Muscle of back (tissue), 11 donors: ENCODE data around the gene IL1B. TPM values are rescaled to one million over a fixed set of nuclear protein-coding genes. Genes with fewer than 3 reads are reported as not detected.
"Not testable (repeated sequence)": the region's sequence is repeated elsewhere in the genome, so short reads cannot be mapped to it uniquely, and the experiment has no call there.

Experiments
- DNase-seq, 3 donors: peaks; one replicate each; pipeline versions ENCODE4 v3.0.0 to v3.0.0-alpha.2; 2013
- polyA plus RNA-seq, 10 donors: library from polyadenylated mRNA; unstranded; fragments of 120-200 nt; gene quantifications; one replicate each; pipeline ENCODE4 v1.2.1, GENCODE V29; 2013; ENCODE audit not compliant: insufficient read length in 10 of 10

IL1B gene
- polyA plus RNA-seq, 10 donors, result 0.34 to 4.9 (median 0.59) TPM; not detected in 1

DNA sequence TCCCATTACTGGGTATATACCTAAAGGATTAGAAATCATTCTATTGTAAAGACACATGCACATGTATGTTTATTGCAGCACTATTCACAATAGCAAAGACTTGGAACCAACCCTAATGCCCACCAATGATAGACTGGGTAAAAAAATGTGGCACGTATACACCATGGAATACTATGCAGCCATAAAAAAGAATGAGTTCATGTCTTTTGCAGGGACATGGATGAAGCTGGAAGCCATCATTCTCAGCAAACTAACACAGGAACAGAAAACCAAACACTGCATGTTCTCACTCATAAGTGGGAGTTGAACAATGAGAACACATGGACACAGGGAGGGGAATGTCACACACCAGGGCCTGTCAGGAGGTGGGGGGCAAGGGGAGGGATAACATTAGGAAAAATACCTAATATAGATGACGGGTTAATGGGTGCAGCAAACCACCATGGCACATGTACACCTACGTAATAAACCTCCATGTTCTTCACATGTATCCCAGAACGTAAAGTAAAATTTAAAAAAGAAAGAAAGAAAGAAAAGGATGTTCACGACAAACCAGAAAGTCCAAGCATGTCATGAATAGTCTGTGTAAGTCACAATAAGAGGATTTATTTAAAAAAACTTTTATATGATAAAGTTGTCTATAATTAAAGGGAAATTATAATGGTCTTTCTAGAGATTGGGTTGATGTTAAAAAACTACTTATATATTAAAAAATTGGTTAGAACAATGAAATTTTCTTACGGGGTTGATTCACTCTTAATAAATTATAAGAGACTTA lies 23.0 kb upstream of the IL1B start:
- not testable (repeated sequence) for DNase-seq

DNA sequence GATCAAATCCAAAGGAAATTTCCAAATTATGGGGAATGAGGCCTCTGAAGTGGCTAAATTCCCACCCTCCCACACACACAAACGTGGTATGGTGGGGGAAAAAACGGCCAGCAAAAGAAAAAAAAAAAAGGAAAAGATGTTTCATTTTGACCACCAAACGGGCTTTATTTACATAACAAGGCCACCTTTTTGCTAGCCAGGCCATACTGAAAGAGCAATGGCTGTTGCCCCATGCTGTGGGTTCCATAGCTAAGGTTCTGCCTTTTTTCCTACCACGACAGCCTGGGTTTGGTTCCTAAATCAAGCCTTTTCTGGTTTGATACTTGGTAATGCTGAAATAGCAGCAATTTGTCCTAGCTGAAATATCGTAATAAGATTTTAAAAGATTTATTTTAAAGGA lies 14.0 kb upstream of the IL1B start:
- no peak for DNase-seq

DNA sequence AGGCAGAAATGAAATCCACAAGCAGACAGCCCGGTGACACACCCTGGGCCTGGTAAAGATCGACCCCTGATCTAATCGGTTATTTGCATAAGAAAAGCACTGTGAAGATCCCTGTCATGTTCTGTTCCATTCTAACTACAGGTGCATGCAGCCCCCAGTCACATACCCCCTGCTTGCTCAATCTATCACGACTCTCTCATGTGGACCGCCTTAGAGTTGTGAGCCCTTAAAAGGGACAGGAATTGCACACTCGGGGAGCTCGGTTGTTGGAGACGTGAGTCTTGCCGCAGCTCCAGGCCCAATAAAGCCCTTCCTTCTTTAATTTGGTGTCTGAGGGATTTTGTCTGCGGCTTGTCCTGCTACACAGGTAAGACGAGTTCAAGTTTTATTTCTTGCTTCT lies 13.4 kb upstream of the IL1B start:
- DNase-seq, result no peak

GRCh38 chr2:112848833-112849232 lies 12.3 kb upstream of the IL1B start:
- no peak for DNase-seq

DNA sequence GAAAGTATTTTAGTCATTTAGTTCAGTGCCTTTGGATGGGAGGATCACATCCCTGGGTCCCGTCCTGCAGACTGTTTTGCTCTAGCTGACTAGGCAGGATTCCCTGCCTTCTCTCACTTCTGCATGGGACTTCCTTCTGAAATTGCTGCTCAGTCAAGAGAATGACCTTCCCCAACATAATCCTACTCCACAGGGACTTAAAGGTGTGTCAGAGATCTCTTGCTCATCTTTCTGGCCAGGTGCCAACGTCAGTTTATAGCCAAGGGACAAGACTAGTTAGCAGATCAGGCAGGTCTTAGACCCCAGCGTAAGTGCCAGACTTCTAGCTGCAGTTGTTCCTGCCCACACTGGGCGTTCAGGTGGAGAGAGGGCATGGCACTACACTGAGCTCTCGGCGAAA lies 9.5 kb upstream of the IL1B start:
- no peak for DNase-seq

DNA sequence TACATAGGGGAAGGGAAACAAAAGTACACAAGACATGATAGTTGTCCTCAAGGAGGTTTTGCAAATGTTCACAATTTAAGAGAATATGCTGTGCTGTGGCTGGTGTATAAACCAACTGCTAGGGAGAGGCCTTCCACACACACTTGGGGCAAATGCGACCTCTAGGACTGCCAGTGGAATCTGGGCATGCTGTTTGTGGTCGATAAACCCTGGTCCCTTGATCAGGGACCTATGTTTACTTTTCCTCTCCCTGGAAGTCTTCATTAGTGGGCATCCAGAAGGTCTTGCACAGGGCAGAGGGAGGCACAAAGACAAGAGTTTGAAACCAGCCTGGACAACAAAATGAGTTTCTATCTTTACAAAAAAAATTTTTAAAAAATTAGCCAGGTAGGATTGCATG lies 7.3 kb upstream of the IL1B start:
- no peak for DNase-seq

DNA sequence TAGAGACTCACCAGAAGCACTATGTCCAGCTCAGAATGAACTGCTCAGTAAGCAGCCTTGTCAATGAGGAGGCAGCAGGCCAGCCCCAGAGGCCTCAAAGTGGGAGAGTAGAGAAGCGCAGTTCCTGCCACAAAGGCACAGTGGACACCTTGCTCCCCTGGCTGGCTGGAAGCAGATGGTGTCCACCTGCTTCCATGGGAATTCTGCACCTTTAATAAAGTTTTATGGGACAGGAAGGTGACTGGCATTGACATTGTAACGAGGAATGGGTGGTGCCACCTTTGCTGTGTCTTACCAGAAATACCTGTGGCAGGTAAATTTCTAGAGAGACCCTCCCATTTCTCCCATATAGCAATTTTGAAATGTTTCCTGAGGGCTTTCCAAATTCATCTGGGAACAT lies 6.7 kb upstream of the IL1B start:
- DNase-seq, result no peak

DNA sequence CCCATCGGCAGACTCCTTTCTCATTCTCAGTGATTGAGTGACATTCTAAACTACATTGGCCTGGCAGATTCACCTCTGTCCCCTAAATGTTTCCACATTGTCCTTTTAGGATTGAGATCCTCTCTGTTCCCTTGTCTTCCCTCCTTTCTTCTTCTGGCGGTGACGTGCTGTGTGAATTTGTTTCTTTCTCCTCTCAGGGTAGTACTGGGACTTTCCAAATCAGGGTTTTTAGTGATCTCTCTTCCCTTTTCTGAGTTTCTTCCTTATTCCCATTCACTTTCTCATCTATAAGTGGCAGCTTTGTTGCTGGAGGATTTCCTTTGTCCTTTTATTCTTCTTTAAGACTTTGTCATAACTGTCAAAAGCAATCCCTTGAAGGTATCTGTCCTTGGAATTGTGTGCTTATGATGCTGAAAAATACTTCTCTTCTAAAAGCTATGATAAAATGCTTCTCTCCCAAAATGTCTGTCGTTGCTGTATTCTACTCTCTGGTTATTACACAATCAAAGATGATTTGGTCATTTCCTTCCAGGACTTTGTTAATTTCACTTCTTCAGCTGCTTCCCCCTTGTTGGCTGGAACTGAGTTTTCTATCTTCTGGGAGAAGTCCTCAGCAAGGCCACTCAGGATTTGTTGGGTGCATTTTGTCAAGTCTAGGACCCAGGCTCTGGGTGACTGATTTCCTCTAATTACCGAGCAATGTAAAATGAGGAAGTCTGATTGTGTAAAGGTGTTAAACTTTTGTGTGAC lies 4.9 kb upstream of the IL1B start:
- DNase-seq, result no peak

DNA sequence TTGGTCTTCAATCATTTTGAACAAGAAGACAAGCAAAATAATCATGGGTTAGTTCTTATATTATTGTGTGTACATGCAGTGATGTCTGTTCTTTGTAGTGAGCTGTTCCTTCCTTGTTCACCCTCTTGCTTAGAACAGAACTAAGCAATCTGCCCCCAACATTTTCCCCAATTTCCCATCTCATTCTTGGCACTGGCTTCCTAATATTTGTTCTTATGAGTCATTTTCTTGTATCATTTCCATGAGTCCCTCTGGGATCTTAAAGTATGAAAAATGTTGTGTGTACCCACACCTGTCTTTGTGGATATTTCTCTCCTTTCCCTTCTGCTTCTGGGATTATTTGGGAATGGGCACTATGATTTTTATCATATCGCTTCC lies 3.5 kb upstream of the IL1B start:
- DNase-seq, result no peak

GRCh38 chr2:112839407-112840067 lies 3.0 kb upstream of the IL1B start:
- DNase-seq, result no peak

- no peak for DNase-seq
Measured at GRCh38 chr2:112836163-112836560, 417 bp downstream of the IL1B start.

DNA sequence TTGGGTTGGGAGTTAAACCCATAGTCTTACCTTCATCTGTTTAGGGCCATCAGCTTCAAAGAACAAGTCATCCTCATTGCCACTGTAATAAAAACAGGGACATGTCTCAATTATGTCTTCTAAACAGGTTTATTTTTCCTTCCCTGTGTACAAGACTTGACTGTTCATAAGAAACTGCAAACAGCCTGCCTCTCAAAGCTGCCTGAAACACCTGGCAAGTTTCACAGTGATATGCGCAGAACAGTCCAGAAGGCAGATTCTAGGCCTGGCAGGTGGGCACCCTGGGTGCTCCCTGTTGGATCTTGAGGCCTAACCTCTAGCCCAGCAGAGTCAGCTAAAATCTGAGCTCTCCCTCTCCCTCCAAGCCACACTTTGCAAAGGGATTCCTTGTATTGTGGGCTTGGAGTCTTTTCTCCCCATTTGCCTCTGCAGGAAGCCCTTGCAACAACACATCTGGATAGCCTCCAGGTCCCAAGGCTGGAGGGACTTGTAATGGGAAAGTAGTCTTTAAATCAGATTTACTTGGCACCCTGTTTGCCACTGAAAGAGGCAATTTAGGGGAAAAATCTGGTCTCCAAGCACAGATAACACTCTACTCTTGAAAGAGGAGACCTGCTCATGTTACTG lies 930 bp downstream of the IL1B start:
- no peak for DNase-seq

GRCh38 chr2:112835061-112835501 lies 1.5 kb downstream of the IL1B start:
- DNase-seq, result no peak

DNA sequence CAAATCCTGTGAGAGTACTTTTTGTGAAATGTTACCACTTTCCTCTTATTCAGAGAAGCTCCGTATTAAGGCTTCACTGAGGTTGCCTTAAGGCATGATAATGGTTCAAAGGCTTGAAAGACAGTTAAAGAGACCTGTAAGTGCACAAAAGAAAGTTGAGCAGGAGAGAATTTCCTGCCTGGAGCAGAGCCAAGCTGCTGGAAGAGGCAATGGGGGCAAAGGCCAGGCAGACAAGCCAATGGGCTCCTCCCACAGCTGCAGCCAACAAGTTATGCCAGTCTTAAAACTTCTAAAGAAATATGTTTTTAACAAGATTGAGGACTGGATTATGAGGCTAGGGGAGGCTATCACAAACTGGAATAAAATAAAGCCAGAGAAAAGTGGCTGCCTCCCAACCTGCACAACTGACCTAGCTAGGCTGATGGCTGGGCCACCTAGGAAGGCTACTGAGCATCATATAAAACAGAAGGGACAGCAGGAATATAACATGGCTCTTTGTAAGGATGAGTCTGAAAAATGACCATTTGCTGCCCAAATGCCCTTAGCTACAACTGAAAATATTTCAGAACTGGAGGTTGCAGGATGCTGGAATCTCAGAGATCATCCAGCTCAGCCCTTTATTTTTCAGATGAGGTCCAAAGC lies 2.1 kb downstream of the IL1B start:
- no peak for DNase-seq

- DNase-seq, result no peak
Measured at GRCh38 chr2:112833976-112834375, 2.6 kb downstream of the IL1B start.

- DNase-seq, result not testable (repeated sequence)
Measured at GRCh38 chr2:112833639-112833931, 3.0 kb downstream of the IL1B start.

DNA sequence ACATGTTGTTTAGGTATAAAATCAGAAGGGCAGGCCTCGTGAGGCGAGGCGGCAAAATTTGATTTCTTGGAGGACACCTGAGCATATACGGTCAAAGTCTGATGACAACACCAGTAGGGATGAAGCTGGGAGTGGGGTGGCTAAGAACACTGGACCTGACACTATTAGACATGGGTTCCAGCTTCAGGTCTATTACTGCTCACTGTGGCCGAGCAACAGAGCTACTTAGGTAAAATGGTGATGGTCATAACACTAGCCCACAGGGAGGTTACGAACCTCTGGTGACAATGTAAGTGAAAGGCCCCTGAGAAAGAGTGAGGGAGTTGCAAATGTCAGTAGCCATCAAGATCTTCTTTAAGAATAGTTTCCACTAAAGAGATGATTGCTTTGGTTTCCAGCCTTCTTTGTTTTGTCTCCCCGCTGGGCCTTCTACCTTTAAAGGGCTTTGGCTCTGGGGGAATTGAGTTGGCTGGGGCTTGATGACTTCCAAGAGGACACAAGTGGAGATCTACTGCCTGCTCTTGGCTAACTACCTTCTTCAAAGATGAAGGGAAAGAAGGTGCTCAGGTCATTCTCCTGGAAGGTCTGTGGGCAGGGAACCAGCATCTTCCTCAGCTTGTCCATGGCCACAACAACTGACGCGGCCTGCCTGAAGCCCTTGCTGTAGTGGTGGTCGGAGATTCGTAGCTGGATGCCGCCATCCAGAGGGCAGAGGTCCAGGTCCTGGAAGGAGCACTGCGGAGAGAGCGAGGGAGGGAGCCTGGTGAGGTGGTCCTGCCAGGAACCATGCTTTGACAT lies 3.5 kb downstream of the IL1B start:
- no peak for DNase-seq

DNA sequence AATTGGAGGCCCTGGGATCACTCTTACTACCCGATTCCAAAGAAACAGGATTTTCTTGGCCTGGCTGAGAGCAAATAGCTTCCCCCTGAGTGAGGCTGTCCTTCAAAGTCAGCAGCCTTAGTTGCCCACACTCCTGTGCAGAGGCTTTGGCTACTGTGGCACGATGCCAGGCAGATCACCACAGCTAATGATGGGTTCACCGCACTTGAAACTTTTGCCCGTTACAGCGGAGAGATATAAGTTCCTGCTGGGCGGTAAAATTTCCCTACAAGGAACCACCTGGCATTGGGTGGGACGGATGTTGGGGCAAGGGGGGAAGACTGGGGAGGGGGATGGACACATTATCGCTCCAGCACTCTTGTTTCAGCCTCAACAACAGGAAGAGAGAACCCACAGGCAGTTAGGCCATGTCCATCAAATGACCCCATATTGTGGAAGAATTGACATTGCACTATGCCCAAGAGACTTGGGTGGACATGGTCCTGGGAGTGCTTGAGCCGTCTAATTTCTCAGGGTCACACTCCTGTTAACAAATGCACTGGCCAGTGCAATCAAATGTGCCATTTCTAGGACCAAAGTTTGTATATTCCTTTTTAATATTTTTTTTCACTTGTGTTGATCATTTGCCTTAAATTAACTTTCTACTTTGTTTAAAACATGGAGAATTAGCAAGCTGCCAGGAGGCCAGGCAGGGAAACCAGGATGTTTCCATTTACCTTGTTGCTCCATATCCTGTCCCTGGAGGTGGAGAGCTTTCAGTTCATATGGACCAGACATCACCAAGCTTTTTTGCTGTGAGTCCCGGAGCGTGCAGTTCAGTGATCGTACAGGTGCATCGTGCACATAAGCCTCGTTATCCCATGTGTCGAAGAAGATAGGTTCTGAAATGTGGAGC lies 4.4 kb downstream of the IL1B start:
- DNase-seq, result no peak

DNA sequence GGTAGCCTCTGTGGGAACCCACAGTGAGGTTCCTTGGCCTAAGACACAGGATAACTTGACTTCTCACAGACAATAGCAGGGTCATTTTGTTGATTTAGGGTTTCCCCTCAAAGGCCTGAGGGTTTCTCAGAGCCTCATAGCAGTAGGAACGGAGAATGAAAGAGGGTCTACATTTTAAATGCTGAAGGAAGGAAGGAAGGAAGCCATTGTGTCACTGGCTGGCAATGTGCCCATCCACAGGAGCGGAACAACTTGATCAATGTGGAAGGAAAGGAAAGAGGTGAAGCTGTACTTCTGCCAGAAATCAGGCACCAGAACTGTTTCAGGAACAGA lies 5.1 kb downstream of the IL1B start:
- no peak for DNase-seq
